ENCODE results near the gene DIAPH2. TPM values are rescaled to one million over a fixed set of nuclear protein-coding genes. Genes with fewer than 3 reads are reported as not detected.

The DIAPH2 gene
- total and polyA plus RNA-seq, 9 of the 15 experiments (the other 6 are each of a cell fraction or from before 2014, with no cell fraction given) = 0.01 to 0.18 (median 0.07) TPM; not detected in 1

DNA sequence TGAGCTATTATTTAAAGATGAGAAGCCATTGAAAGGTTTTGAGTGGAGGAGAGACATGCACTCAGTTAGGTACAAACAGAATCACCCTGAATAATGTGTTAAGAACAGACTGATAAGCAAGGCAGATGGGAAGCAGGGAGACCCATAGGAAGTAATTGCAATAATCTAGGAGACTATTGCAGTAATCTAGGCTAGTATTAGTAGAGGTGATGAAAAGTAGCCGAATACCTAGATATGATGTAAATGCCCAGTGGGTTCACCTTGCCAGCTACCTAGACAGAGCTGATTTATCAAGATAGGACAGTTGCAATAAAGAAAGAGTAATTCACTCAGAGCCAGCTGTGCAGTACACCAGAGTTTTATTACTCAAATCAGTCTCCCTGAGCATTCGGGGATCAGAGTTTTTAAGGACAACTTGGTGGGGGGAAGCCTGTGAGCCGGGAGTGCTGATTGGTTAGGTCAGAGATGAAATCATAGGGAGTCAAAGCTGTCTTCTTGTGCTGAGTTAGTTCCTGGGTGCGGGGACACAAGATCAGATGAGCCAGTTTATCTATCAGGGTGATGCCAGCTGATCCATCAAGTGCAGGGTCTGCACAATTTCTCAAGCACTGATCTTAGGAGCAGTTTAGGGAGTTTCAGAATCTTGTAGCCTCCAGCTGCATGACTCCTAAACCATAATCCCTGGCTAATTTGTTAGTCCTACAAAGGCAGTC is 626.6 kb downstream of the DIAPH2 start:
- H3K9me3 ChIP-seq (replicated peaks; ENCODE audit: control insufficient read depth, insufficient read depth, low read depth, low read length) = no peaks in the 10 kb centered on the region
- H3K27ac ChIP-seq (ENCODE audit: extremely low read depth, low read depth, low read length) = no peak overlapping the region
- H3K36me3 ChIP-seq (ENCODE audit: control insufficient read depth, insufficient read depth, low read length) = no peaks in the 10 kb centered on the region
- H3K9me1 ChIP-seq (ENCODE audit: control insufficient read depth, insufficient read depth, low read length) = no peaks in the 10 kb centered on the region
- intact Hi-C loops (cut with micrococcal nuclease) = no loop called here
- FAIRE-seq (no peak), DNase-seq (ENCODE audit: extremely low read depth in 1 of 4, low spot score in 3 of 4) (no peak), ATAC-seq (no peak)
- TF ChIP-seq POLR2B (IDR thresholded peaks at IDR 0.05; ENCODE audit: low read depth, partially characterized antibody) = no peak
- WGBS (ENCODE audit: insufficient coverage, low coverage, missing lambda C conversion rate) = 6% methylated on average over 4 of the region's 4 CpGs
- CTCF ChIA-PET (ENCODE audit: low intra/inter-chr PET ratio) = no interaction called here
- H3K27me3 ChIP-seq (ENCODE audit: control insufficient read depth in 2 of 2, insufficient read depth in 2 of 2, low read length in 2 of 2) = no peaks in the 10 kb centered on the region
- no peaks in the 10 kb centered on the region for H3K79me2 ChIP-seq (ENCODE audit: control insufficient read depth, insufficient read depth, low read length)
- no peak overlapping the region for H3K9ac ChIP-seq (ENCODE audit: insufficient read depth in 1 of 2, low read depth in 2 of 2, low read length in 2 of 2)
- H4K20me1 ChIP-seq (replicated peaks; ENCODE audit: control insufficient read depth, insufficient read depth, low read length) = no peaks in the 10 kb centered on the region
- H2AFZ ChIP-seq (ENCODE audit: low read depth, low read length) = no peak overlapping the region
- no peak overlapping the region for H3K4me3 ChIP-seq
- no peak overlapping the region for H3K4me2 ChIP-seq (ENCODE audit: insufficient read depth, low read length)
- H3K4me1 ChIP-seq (replicated peaks in 1 of 2; ENCODE audit: control insufficient read depth in 2 of 2, insufficient read depth in 2 of 2, low read length in 2 of 2) = no peaks in the 10 kb centered on the region
- BruUV-seq (replicated peaks) = no TSS peak
- in situ Hi-C loops (cut with MboI) = no loop called here
- POLR2A ChIA-PET = no interaction called here

DNA sequence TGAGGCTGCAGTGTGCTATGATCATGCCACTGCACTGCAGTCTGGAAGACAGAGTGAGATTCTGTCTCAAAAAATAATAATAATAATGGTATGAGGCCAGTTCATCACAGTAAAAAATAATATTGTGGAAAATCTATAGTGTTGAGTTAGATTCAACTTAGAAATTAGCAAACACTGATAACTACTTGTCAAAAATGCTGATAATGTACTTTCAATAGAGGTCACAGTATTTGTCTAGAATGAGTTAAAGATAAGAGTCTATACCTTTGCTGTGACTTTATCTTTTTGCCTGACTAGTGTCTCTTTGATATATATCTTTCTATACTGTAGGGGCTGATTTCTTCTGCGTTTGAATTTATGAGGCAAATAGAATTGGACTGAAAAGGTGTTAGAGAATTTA is 629.7 kb downstream of the DIAPH2 start:
- Histone ChIP-seq H3K4me1 (replicated peaks in 1 of 2; ENCODE audit: control insufficient read depth in 2 of 2, insufficient read depth in 2 of 2, low read length in 2 of 2) (no peaks in the 10 kb centered on the region), H3K79me2 (ENCODE audit: control insufficient read depth, insufficient read depth, low read length) (no peaks in the 10 kb centered on the region), H3K27me3 (ENCODE audit: control insufficient read depth in 2 of 2, insufficient read depth in 2 of 2, low read length in 2 of 2) (no peaks in the 10 kb centered on the region), H3K9ac (ENCODE audit: insufficient read depth in 1 of 2, low read depth in 2 of 2, low read length in 2 of 2) (no peak overlapping the region), H3K27ac (ENCODE audit: extremely low read depth, low read depth, low read length) (no peak overlapping the region), H2AFZ (ENCODE audit: low read depth, low read length) (no peak overlapping the region), H4K20me1 (replicated peaks; ENCODE audit: control insufficient read depth, insufficient read depth, low read length) (no peaks in the 10 kb centered on the region), H3K4me3 (no peak overlapping the region), H3K9me3 (replicated peaks; ENCODE audit: control insufficient read depth, insufficient read depth, low read depth, low read length) (no peaks in the 10 kb centered on the region), H3K9me1 (ENCODE audit: control insufficient read depth, insufficient read depth, low read length) (no peaks in the 10 kb centered on the region), H3K4me2 (ENCODE audit: insufficient read depth, low read length) (no peak overlapping the region), H3K36me3 (ENCODE audit: control insufficient read depth, insufficient read depth, low read length) (no peaks in the 10 kb centered on the region)
- ChIA-PET CTCF (ENCODE audit: low intra/inter-chr PET ratio) (no interaction called here), POLR2A (no interaction called here)
- intact Hi-C loops (cut with micrococcal nuclease) (no loop called here), in situ Hi-C loops (cut with MboI) (no loop called here)
- ATAC-seq = no peak
- no TSS peak for BruUV-seq (replicated peaks)
- no peak for DNase-seq (ENCODE audit: extremely low read depth in 1 of 4, low spot score in 3 of 4)
- WGBS (ENCODE audit: insufficient coverage, low coverage, missing lambda C conversion rate) = 0% methylated on average over 1 of the region's 1 CpG
- no peak for FAIRE-seq
- no peak for TF ChIP-seq NCOA2 (IDR thresholded peaks at IDR 0.05; ENCODE audit: partially characterized antibody in 2 of 2)
- TF ChIP-seq ZNF316 (IDR thresholded peaks at IDR 0.05) = peak; percentile 40; the same call in 1 of the 2 replicates
- 0 out of 2 replicates have a peak, but pooled peaks have one; percentile 8 for TF ChIP-seq MAFG (tag; conservative IDR thresholded peaks at IDR 0.05)
